Stomach smooth muscle (tissue), 2 donors: ENCODE results near the gene CRKL.
A peak's percentile ranks its signal among the peaks of the same experiment; 100 is the strongest.

Experiments
- H3K27ac ChIP-seq: one replicate; pipeline ENCODE4 v1.7.0; 2013; ENCODE audit warnings: mild to moderate bottlenecking, low read length, inconsistent platforms
- H3K27me3 ChIP-seq, 2 donors: one replicate each; pipeline ENCODE4 v1.7.0; 2013; ENCODE audit warnings: low read length in 2 of 2; ENCODE audit not compliant: insufficient read depth in 2 of 2, control insufficient read depth in 1 of 2
- H3K36me3 ChIP-seq, 2 donors: one replicate each; pipeline ENCODE4 v1.7.0; 2013; ENCODE audit warnings: low read length in 2 of 2; ENCODE audit not compliant: control insufficient read depth in 2 of 2, insufficient read depth in 2 of 2
- H3K4me1 ChIP-seq: one replicate; pipeline ENCODE4 v1.7.0; 2013; ENCODE audit warnings: low read length; ENCODE audit not compliant: control insufficient read depth, insufficient read depth
- H3K4me3 ChIP-seq, 2 donors: one replicate each; pipeline ENCODE4 v1.7.0; 2013; ENCODE audit warnings: low read length in 2 of 2
- H3K9ac ChIP-seq, 2 donors: one replicate each; pipeline ENCODE4 v1.7.0; 2013; ENCODE audit warnings: low read length in 2 of 2, mild to moderate bottlenecking in 1 of 2
- H3K9me3 ChIP-seq, 2 donors: one replicate each; pipeline ENCODE4 v1.7.0; 2013; ENCODE audit warnings: low read length in 2 of 2; ENCODE audit not compliant: control insufficient read depth in 2 of 2
- donor health status: healthy.
- donor health status: Pancreatic carcinoma.

CRKL gene

GRCh38 chr22:20978419-20978818 is 61.2 kb downstream of the CRKL start:
- Histone ChIP-seq H3K4me3 (no peak overlapping the region), H3K9me3 (peaks cover 0 to 6% of the 10 kb centered on the region in 2 donors), H3K27me3 (no peaks in the 10 kb centered on the region), H3K36me3 (no peaks in the 10 kb centered on the region), H3K4me1 (peaks cover 35% of the 10 kb centered on the region), H3K9ac (no peak overlapping the region), H3K27ac (no peak overlapping the region)

GRCh38 chr22:20979243-20979809 is 62.1 kb downstream of the CRKL start:
- H3K4me3 ChIP-seq, result peak overlapping the region; percentile 60 to 93
- H3K27me3 ChIP-seq, result no peaks in the 10 kb centered on the region
- H3K27ac ChIP-seq, result peak overlapping the region; percentile 24
- H3K9me3 ChIP-seq, result peaks cover 0 to 6% of the 10 kb centered on the region in 2 donors
- H3K9ac ChIP-seq, result peak overlapping the region; percentile 47 to 55
- peaks cover 4 to 5% of the 10 kb centered on the region in 2 donors for H3K36me3 ChIP-seq
- peaks cover 40% of the 10 kb centered on the region for H3K4me1 ChIP-seq

- H3K27me3 ChIP-seq, result no peaks in the 10 kb centered on the region
- H3K4me3 ChIP-seq, result peak overlapping the region; percentile 60 to 93
- peak overlapping the region; percentile 47 to 55 for H3K9ac ChIP-seq
- H3K4me1 ChIP-seq, result peaks cover 40% of the 10 kb centered on the region
- peaks cover 0 to 6% of the 10 kb centered on the region in 2 donors for H3K9me3 ChIP-seq
- peak overlapping the region; percentile 24 for H3K27ac ChIP-seq
- H3K36me3 ChIP-seq, result peaks cover 4 to 6% of the 10 kb centered on the region in 2 donors
Observed at GRCh38 chr22:20979940-20980453, 62.8 kb downstream of the CRKL start.

- H3K9ac ChIP-seq, result peak overlapping the region; percentile 2 to 55
Observed at GRCh38 chr22:20980523-20980922, 63.3 kb downstream of the CRKL start.

GRCh38 chr22:20980938-20981722 is 63.9 kb downstream of the CRKL start:
- Histone ChIP-seq H3K36me3 (peaks cover 9% of the 10 kb centered on the region in 2 donors), H3K9ac (peak overlapping the region; percentile 93 to 98), H3K9me3 (peaks cover 0 to 6% of the 10 kb centered on the region in 2 donors), H3K27me3 (no peaks in the 10 kb centered on the region), H3K4me3 (peak overlapping the region; percentile 93 to 96), H3K27ac (peak overlapping the region; percentile 84), H3K4me1 (peaks cover 40% of the 10 kb centered on the region)

More at GRCh38 chr22:20980523-20980922, 63.3 kb downstream of the CRKL start:
- Histone ChIP-seq H3K27ac (peak overlapping the region; percentile 84), H3K4me3 (peak overlapping the region in 1 of 2 donors; percentile 93), H3K36me3 (peaks cover 5 to 6% of the 10 kb centered on the region in 2 donors), H3K9me3 (peaks cover 0 to 6% of the 10 kb centered on the region in 2 donors), H3K4me1 (peaks cover 40% of the 10 kb centered on the region), H3K27me3 (no peaks in the 10 kb centered on the region)

- peak within 1 kb of the TSS; percentile 93 to 96 for H3K4me3 ChIP-seq
- H3K4me1 ChIP-seq, result peaks cover 40% of the 10 kb centered on the region
- peaks cover 0 to 6% of the 10 kb centered on the region in 2 donors for H3K9me3 ChIP-seq
- peaks cover 9 to 12% of the 10 kb centered on the region in 2 donors for H3K36me3 ChIP-seq
- H3K27ac ChIP-seq, result peak within 1 kb of the TSS; percentile 84
- no peaks in the 10 kb centered on the region for H3K27me3 ChIP-seq
- H3K9ac ChIP-seq, result peak within 1 kb of the TSS; percentile 93 to 98
Observed at GRCh38 chr22:20981787-20982562, 64.8 kb downstream of the CRKL start, which contains the start of gene LZTR1. Gene LZTR1 (plus strand): TSS chr22:20982297. CDS start chr22:20982372, 75 bp downstream.

GRCh38 chr22:20982563-20982882 is 65.3 kb downstream of the CRKL start:
- H3K9ac ChIP-seq, result peak overlapping the region; percentile 93 to 98
- no peaks in the 10 kb centered on the region for H3K27me3 ChIP-seq
- peaks cover 12% of the 10 kb centered on the region in 2 donors for H3K36me3 ChIP-seq
- peaks cover 40% of the 10 kb centered on the region for H3K4me1 ChIP-seq
- H3K9me3 ChIP-seq, result peaks cover 0 to 6% of the 10 kb centered on the region in 2 donors
- H3K27ac ChIP-seq, result peak overlapping the region; percentile 84
- peak overlapping the region; percentile 93 to 96 for H3K4me3 ChIP-seq

- H3K27me3 ChIP-seq, result no peaks in the 10 kb centered on the region
- peaks cover 15 to 18% of the 10 kb centered on the region in 2 donors for H3K36me3 ChIP-seq
- H3K9ac ChIP-seq, result peak overlapping the region; percentile 93 to 98
- H3K9me3 ChIP-seq, result peaks cover 0 to 5% of the 10 kb centered on the region in 2 donors
- H3K27ac ChIP-seq, result no peak overlapping the region
- peaks cover 40% of the 10 kb centered on the region for H3K4me1 ChIP-seq
- H3K4me3 ChIP-seq, result peak overlapping the region; percentile 93 to 96
Observed at GRCh38 chr22:20983081-20983771, 66.0 kb downstream of the CRKL start.

- Histone ChIP-seq H3K36me3 (peaks cover 19 to 25% of the 10 kb centered on the region in 2 donors), H3K27ac (no peak overlapping the region), H3K9me3 (no peaks in the 10 kb centered on the region), H3K27me3 (no peaks in the 10 kb centered on the region), H3K4me1 (peaks cover 30% of the 10 kb centered on the region), H3K4me3 (no peak overlapping the region), H3K9ac (no peak overlapping the region)
Observed at GRCh38 chr22:20985720-20986119, 68.5 kb downstream of the CRKL start.

- Histone ChIP-seq H3K27me3 (no peaks in the 10 kb centered on the region), H3K9ac (no peak overlapping the region), H3K4me1 (peaks cover 23% of the 10 kb centered on the region), H3K9me3 (no peaks in the 10 kb centered on the region), H3K4me3 (no peak overlapping the region), H3K36me3 (peaks cover 19 to 25% of the 10 kb centered on the region in 2 donors), H3K27ac (no peak overlapping the region)
Observed at GRCh38 chr22:20986365-20986764, 69.2 kb downstream of the CRKL start.
